Subcutaneous adipose tissue (tissue), 4 donors: Measurements from ENCODE around the gene DCLK1. TPM values are rescaled to one million over a fixed set of nuclear protein-coding genes. Genes with fewer than 3 reads are reported as not detected.

Experiments used
- total RNA-seq, 4 donors: library from RNA; depleted of rRNA; stranded (reverse); fragments of >200 nt; gene quantifications; one replicate each; pipeline ENCODE4 v1.1.0, GENCODE V29; 2016
- TF ChIP-seq, protein P1 (sequence below): fragments of 450-650 bp; IDR thresholded peaks from one replicate; pipeline ENCODE4 v1.5.1; 2016; ENCODE audit warnings: low read depth, mild to moderate bottlenecking, control low read depth, antibody characterized with exemption, moderate library complexity

The DCLK1 gene
- total RNA-seq, 4 donors from 2014 or later, result 78.9 to 116 (median 106) TPM

DNA sequence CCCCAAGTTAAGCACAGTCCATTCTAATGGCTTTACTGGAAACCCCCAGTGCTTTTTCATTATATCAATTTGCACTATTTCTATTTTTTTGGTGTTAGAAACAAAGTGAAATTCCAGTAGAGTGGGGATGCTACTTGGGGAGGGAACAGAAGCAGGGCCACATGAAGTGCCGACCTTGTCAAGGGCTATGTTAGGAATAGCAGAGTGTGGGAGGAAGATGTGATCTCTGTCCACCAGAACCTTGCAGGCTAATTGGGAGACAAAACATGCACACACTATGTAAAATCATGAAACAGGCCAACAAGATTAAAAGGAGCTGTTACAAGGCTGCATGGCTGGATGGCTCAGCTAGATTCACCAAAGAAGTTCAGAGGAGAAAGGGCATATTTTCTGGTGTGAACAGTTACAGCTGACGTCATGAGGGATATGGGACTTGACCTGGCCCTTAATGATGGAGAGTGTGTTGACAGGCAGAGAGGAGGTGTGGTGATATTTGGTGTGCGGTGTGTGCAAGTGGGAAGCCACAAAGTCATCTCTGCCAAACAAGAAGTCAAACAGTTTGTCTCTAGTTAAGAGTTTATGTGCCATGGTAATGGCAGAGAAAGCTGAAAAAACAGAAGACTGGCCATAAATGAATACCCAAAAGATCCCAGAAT, 336.3 kb downstream of the DCLK1 start:
- TF ChIP-seq, protein P1, sequence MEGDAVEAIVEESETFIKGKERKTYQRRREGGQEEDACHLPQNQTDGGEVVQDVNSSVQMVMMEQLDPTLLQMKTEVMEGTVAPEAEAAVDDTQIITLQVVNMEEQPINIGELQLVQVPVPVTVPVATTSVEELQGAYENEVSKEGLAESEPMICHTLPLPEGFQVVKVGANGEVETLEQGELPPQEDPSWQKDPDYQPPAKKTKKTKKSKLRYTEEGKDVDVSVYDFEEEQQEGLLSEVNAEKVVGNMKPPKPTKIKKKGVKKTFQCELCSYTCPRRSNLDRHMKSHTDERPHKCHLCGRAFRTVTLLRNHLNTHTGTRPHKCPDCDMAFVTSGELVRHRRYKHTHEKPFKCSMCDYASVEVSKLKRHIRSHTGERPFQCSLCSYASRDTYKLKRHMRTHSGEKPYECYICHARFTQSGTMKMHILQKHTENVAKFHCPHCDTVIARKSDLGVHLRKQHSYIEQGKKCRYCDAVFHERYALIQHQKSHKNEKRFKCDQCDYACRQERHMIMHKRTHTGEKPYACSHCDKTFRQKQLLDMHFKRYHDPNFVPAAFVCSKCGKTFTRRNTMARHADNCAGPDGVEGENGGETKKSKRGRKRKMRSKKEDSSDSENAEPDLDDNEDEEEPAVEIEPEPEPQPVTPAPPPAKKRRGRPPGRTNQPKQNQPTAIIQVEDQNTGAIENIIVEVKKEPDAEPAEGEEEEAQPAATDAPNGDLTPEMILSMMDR, result no peak

DNA sequence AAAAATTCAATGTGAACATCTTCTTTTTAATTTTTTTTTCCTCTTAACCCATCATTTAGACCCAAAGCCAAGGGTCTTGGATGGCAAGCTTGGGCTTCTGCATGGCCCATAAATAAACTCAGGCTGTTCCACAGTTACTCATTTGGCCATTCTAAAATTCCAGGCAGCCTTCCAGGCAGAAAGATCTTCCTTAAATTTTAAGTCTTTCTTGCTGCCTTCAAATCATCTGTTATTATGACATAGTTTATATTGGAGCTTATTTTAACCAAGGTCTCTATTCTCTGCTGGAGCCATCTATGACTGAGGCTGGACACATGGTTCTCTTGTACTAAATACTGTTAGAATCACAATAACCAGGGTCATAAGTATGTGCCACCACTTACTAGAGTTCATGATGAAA, 337.4 kb downstream of the DCLK1 start:
- TF ChIP-seq, protein P1, result no peak

DNA sequence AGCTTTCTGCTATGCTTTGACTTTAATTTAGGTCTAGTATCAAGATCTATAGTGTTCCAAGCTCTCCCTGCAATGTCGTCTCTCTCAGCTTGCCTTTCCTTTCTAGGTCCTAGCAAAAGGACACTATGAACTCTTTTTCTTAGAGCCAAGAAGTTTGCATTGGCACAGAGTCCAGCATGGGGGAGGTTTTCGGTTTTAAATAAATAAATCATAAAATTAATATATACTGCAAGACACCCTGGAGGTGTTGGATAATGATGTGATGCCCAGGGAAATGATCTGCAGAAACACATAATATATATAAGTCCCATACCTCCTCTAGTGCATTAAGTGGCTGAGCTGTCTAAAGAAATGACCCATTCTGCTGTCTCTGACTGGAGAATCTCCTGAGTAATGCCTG, 338.3 kb downstream of the DCLK1 start:
- TF ChIP-seq, protein P1, result no peak

DNA sequence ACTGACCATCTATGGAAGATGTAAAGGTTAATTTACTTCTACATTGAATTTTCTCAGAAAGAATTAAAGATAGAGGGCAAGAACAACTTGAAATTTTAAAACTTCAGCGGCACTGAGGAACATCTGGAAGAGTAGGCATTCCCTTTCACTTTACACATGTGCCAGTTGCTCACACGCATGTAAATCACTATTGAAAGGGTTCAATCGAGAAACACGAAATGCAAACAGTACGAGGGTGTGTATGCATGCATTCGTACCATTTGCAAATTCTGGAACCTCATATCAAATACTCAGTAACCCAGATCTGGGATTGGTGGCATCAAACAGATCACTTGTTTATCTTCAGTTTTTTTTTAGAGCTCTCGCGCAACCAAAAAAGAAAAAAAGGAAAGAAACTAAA, 339.2 kb downstream of the DCLK1 start:
- TF ChIP-seq, protein P1, result no peak

DNA sequence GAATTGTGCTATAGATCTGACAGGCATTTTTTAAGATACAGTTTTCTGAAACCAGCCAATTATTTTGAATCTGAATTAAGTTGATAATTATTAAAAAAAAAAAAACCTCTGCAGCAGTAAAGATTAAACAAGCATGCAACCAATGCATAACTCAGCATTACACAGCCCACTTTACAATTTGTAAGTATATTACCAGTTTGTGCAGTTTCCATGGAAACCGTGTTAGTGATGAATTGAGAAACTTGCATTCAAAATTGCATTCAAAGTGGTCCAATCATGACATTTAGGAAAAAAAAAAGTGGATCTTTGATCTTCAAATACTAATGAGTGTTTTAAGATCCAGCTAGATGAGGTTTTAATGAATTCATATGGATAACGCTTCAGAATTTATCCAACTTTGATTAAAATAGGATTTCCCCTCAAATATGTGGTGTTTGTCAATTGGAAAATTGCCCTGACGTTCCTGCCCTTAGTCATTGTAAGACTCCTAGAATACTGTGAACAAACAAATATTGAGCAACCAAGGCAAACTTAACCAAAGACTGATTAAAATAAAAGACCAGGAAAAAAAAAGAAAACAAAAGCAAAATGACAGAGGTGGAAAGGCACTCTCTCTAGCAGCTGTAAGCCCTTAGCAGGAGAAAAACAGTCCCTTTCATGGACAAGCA, 339.9 kb downstream of the DCLK1 start:
- TF ChIP-seq, protein P1, result no peak

DNA sequence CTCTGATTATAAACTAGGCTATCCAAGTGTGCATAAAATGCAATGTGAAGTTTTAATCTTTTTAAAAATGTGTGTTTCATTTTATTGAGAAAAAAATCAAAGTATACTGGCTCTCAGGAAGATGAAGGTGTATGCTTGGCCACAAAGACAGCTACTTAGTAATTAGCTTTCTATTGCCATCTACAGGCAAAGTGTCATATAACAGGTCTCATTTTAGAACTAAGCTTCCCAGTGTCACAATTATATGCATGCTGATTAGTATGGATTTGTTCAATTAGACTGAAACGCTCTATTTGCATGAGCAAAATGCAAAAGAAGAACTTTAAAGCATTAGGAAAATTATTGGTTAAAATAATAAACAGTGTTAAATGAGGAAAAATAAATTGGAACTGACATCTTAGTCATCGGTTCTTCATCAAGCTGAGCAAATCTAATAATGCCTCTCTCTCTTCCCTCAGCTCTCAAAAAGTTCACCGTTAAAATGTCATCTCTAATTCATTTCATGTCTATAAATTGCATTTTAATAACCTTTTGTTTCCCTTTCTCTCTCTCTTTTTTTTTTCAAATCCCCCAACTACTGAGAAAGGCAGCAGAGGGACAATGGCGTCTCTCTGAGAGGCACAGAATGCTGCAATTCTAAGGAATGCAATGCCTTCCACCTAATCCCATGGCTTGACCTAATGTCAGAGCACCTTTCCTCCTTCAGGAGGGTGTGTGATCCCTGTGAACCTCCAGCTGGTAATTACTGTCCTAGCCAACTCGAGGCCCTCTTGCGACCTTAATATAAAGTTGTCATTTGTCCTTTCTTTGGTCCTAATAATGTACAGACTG, 341.6 kb downstream of the DCLK1 start:
- TF ChIP-seq, protein P1, result no peak

DNA sequence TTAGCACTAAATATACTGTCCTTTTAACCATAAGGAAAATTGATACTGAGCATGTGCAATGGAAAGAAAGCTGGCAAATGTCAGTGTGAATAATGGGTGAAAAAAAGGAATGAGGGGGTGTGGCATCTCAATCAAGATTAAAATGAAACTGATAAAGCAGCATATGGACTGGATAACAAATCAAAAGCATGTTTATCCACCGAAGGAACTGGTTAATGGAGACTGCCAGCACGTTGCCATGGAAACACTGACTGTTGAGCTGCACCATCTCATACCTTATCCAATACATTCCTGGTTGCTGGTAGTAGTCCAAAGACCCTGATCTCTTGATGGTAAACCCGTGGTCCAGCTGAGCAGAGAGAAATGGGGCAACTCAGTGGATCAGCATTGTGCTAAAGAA, 343.2 kb downstream of the DCLK1 start:
- TF ChIP-seq, protein P1, result no peak
